ENCODE results near the gene ANGPT4. TPM values are rescaled to one million over a fixed set of nuclear protein-coding genes. Genes with fewer than 3 reads are reported as not detected.

Gene ANGPT4
- total RNA-seq, 1 experiment from 2014 or later: not detected

DNA sequence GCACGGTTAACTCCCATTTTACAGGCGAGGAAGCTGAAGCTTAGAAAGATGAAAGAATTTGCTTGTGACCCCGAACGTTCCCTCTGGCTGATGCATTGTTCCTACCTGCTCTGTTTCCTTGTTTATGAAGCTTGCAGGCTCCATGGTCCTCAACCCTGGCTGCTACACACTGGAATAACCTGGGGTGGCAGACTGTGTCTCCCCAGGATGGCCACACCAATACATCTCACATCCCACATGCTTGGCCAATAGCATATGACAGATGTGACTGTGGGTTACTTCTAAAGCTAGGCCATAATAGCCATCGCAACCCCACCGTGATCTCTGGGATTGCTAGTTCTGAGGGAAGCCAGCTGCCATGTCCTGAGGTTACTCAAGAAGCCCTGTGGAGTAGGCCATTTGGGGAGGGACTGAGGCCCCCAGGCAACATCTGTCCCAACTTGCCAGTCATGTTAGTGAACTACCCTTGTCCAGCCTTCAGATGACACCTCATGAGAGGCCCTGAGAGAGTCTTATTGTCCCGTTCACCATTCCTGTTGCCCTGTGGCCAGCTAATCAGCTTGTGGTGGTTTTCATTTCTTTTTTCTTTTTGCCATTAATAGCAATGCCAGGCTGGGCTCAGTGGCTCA is 89.3 kb downstream of the ANGPT4 start:
- no peak for DNase-seq (ENCODE audit: low spot score)

DNA sequence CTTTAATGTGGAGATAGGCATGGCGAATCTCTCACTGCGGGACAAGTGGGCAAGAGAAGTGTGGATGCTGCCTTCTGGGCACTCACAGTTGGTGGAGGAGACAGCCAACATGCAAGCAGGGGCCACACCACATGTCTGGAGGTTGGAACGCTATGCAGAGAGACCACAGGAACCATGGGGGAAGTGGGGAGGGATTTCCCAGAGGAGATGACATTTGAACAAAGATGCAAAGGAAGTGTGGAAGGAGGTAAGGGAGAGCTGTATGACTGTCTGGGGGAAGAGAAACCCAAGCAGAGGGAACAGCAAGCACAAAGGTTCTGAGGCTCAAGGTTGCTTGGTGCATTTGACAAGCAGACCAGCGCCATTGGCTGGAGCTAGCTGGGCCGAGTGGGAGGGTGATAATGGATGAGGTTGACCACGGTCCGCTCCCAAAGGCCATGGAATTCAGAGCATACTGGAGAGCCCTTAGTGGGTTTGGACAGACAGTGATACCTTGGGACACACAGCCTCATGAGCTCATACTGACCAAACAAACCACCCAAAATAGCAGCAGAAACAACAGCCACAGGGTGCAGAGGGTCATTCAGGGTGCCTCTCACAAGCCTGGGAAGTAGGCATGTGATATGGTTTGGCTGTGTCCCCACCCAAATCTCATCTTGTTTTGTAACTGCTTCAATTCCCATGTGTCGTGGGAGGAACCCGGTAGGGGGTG is 90.3 kb downstream of the ANGPT4 start:
- no peak for DNase-seq (ENCODE audit: low spot score)

DNA sequence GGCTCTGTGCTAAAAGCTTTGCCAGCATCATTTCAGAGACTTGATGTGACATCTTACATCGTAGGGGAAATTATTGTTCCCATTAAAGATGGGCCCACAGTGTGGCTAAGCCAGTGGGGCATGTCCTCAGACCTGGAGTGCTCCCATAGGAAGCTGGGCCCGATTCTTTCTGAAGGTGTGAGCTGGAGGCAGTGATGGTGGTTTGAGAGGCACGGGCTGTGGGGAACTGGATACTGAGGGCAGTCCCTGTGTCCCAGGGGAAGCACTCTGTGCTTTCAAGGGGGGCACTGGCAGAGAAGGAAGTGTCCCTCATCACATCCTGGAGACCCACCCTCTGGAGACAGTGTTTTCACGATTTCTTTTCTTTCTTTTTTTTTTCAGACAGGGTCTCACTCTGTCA is 91.2 kb downstream of the ANGPT4 start:
- no peak for DNase-seq (ENCODE audit: low spot score)

DNA sequence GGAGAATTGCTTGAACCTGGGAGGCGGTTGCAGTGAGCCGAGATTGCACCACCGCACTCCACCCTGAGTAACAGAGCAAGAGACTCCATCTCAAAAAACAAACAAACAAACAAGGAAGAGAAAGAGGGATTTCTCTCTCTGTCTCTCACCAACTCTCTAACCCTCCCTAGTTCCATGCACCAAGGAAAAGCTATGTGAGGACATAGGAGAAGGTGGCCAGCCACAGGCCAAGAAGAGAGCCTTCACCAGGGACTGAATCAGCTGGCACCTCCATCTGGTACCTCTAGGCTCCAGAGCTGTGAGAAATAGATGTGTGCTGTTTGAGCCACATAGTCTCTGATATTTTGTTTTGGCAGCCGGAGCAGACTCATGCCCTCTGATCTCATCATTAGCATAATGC is 91.6 kb downstream of the ANGPT4 start:
- DNase-seq (ENCODE audit: low spot score): no peak

DNA sequence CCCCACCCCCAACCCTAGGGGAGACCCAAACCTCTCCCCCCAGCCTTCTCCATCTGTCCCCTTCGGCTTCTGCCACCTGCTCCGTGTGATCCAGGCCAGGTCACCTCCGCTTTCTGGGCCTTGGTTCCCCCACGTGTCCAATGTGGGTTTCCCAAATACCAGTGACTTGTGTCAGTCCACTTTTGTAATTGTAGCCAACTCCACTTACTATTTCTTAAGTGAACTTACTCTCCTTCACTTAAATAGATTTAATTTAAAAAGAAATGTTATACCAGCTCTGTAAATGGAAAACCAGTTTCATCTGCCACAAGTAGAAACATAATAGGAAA is 92.6 kb downstream of the ANGPT4 start:
- DNase-seq (ENCODE audit: low spot score): no peak

DNA sequence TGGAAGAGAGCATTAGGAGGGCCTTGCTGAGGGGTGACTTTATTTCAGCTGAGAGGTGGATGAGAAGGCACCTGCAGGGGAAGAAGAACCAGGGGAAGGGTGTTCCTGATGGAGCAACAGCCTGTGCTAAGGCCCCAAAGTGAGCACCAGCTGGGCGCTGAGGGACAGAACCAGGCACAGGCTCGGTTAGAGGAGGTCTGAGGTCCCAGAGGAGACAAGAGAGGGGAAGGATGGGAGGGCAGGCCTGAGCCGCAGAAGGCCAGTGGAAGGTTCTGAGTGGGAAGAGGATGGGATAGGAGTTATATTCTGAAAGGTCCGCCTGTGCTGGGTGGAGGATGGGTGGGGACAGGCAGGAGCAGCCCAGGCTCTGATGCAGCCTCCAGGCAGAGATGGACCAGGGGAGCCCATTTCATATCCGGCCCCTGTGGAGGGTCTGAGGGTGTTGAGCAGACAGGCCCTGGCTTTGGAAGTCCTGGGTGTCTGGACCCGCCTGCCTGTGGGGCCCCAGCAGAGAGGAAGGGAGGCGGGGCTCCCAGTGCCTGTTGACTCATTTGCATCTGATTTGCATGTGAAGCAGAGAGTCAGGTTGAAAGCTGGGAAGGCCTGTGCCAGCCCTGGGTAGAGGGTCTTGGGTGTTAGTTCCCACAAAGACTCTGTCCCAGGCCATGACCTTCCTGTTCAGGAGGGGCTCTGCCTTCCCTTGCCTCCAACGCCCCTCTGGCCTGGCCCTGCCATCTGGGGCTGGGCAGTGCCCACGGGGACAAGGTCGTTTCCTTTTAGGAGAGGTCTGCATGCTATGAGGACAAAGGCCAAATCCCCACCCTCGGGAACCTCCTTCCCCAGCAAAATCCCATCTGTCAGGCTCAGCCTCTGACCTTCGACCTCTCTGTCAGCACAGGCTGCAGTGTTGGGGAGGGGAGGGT is 93.2 kb downstream of the ANGPT4 start:
- DNase-seq (ENCODE audit: low spot score): no peak

DNA sequence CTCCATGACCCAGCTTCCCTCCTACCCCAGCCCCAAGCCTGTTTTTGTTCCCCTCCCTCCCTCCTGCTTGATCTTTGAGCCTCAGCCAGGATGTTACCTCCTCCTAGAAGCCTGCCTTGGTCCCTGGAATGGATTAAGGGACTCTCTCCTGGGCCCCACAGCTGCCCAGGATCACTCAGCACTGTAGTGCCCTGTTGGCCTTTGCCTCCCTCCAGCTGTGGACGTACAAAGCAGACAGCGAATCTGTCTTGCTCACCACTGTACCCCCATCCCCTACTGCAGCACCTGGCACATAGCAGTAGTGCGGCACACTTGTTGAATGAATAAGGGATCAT is 94.4 kb downstream of the ANGPT4 start:
- no peak for DNase-seq (ENCODE audit: low spot score)

DNA sequence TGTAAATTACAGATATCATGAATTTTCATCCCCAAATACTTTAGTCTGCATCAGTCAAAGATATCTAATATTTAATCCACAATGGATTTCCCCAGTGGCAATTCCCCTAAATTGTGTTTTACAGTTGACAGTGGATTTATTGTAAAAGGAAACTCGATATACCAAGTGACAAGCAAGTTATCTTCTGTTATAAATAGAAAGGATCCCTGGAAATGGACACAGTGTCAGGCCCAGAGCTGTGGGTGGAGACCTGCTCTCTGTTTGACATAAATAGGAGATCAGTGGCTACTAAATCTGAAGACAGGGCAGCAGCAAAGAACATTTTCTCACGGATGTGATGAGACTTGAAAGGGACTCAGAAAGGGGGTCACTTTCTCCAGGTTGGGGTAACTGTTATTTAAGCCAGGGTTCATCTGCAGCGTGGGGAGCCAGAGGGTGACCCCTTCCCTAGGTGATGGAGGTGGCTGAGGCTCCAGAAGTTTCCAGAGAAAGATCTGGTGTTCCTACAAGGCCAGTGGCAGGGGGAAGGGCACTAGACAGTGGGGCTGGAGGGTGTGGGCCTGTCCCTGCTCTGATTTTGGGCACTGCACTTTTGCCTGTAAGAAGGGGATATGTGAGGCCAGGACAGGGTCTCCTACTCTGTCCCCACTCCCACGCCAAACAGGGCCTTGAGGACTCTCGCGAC is 94.9 kb downstream of the ANGPT4 start:
- DNase-seq (ENCODE audit: low spot score): no peak

DNA sequence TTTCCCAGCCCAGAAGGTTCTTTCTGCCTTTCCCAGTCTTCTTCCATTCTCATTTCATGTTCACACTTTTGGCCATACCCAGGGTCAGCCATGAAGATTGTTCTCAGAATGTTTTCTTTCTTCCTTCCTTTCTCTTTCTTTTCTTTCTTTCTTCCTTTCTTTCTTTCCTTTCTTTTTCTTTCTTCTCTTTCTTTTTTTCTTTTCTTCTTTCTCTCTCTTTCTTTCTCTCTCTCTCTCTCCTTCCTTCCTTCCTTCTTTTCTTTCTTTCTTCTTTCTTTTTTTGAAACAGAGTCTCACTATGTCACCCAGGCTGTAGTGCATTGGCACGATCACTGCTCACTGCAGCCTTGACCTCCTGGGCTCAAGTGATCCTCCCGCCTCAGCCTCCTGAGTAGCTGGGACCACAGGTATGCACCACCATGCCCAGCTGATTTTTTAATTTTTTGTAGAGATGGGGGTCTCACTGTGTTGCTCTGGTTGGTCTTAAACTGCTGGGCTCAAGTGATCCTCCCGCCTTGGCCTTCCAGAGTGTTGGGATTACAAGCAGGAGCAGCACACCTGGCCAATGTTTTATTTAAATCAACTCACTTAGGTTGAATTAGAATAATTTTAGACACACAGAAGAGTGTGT is 95.7 kb downstream of the ANGPT4 start:
- no peak for DNase-seq (ENCODE audit: low spot score)

Other genes starting within 250 kb of the ANGPT4 start
- gene SCRT2, start 240.5 kb downstream of the ANGPT4 start, total RNA-seq (2014; rRNA removed; shearing (Covaris generic)): not detected in 2 replicates
- 21.2 and 33.7 TPM in 2 replicates for gene SLC52A3, start 147.8 kb downstream of the ANGPT4 start, total RNA-seq (2014; rRNA removed; shearing (Covaris generic))
- gene FAM110A, start 82.6 kb downstream of the ANGPT4 start, total RNA-seq (2014; rRNA removed; shearing (Covaris generic)): 34.5 and 37.1 TPM in 2 replicates
- not detected in 2 replicates for gene RSPO4, start 86.0 kb upstream of the ANGPT4 start, total RNA-seq (2014; rRNA removed; shearing (Covaris generic))
- 47.2 and 50.7 TPM in 2 replicates for gene PSMF1, start 202.3 kb upstream of the ANGPT4 start, total RNA-seq (2014; rRNA removed; shearing (Covaris generic))

Measured in HT-29 (cell line).